KG1 (cell line): ENCODE results near the gene TRIM61.
"Not testable (repeated sequence)": the region's sequence is repeated elsewhere in the genome, so short reads cannot be mapped to it uniquely, and the experiment has no call there.

Source experiments
- DNase-seq: peaks from one replicate; lab custom pipeline; 2025; lab: John Stamatoyannopoulos, UW

The TRIM61 gene

DNA sequence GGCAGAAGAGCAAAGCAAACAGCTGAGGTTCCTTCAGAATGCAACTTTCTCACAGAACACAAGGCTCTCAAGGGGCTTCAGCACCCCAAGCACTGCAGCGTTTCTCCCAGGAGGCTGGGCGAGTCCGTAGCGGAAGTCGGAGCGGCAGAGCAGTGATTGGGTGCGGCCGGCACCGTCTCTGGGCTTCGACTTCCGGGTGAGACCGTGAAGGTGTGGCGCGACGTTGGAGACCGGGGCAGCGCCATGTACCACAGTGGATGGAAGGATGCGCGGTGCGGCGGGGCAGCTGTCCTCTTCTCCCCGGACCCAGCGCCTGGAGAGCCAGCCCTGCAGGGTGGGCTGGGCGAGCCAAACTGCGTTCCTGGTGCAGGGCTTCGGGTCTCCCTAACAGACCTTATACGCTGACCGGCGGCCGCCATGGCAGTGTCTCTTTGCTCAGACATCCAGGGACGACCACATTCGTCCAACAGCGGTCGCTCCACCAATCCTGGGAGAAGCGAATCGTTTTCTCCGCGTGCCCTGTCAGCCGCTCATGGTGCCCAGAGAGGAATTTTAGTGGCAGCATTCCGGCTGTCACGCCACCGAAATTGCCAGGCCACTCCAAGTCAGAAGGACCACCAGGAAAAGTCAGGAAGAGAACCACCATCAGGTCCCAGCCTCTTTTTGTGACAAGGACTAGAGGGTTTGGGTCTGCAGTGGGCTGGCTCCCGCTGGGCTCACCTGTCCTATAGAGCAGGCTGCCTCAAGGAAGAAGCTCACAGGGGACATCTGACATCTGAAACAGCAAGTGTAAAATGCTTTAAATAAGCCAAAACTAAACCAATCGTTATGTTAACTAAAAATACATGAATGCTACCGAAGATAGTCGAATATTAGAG lies 20.5 kb downstream of the TRIM61 start:
- DNase-seq, result no peak

DNA sequence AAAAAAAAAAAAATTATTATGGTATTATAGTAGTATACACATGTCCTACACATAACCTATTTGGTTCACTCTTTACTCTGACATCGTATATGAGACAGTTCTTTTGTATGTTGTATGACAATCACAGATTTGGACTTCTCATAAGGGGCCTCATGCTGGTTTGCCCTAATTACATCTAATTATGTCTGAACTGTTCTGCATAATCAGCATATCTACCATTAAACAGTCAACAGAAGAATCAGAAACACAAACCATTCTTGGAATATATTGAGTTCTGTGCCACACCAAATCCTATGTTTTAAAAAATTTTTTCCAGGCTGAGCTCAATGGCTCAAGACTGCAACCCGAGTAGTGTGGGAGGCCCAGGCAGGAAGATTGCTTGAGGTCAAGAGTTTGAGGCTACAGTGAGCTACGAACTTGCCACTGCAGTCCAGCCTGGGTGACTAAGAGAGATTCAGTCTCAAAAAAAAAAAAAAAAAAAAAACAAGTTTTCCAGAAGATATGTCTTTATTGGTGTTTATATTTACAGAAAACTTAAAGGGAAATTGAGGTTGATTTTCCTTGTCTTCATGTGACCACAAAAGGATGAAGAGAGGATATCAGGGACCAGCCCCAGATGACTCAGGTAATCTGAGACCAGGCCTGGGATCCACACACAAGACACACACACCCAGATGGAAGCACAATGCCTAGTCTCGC lies 22.2 kb downstream of the TRIM61 start:
- DNase-seq, result no peak

DNA sequence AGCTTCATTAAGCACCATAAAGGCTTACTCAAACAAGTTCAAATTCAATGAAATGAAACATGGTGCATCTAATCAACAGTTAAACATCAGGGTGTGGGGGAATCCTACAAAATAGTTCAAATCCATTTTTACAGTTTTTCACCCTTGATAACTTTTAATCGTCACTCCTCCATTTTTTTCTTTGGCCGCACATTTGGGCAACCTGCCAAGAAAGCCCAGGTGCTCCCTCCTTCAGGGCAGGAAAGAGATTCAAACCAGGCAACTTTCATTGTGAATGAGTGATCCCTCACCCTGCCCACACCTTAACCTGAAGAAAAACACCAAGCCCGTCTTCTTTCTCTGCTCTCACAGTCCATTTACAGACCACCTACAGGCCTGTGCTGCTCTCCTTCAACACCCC lies 24.9 kb downstream of the TRIM61 start:
- DNase-seq, result no peak

DNA sequence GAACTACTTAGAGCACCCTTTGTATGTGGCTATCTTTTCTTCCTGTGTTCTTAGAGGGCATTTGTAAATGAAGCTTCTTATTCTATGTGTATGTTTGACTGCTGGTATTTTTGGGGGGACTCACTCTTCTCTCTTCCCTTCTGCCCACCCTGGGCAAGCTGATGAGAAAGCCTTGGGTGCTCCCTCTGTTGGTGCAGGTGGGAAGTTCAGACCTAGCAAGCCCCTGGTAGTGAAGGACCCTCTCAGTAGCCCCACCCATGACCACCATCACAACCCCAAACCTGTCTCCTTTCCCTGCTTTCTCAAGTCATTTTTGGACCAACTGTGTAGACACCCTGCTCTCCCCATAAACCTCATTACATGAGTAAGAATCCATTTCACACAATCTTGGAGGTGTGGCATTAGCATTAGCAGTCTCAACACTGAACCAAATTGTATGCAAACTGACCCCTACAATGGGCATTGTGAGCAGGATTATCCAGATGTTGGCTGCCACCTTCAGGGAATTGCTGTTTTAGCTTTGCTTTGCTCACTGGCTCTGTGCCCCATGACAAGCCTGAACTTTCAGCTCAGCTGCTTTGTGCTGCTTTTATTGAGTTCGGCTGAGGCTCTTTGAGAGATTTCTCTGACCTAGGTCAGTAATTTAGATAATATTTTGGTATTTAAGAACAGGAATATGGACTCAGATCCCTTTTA lies 27.9 kb downstream of the TRIM61 start:
- DNase-seq, result no peak

DNA sequence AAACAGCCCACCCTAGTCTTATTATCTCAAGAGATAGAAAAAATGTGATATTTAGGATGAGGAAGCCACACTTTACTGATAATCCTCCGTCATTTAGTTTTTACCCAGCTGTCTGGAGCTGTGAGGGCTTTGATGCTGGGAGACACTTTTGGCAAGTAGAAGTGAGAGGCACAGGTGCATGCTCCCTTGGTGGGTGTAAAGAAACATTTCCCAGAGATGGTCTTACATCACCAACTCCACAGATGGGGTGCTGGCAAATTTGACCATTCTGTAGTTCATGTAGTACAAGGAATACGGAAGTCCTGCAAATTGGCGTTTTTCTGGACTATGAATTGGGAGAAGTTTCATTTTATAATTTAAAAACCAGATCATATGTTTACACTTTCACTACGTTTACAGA lies 28.5 kb downstream of the TRIM61 start:
- no peak for DNase-seq

DNA sequence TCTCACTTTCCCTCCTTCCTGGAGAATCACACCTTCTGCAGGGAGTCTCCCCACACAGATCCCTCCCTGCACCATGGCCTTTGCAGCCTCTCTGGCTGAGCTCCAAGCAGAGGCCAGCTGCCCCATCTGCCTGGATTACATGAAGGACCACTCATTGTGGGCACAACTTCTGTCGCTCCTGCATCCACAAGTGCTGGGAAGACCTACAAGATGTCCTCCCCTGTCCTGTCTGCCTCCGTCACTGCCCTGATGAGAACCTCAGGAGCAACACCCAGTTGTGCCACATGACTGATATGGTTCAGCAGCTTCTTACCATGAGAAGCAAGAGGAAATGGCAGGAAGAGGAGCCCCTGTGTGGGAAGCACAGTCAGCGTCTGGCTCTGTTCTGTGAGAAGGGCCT lies 29.5 kb downstream of the TRIM61 start:
- DNase-seq, result not testable (repeated sequence)

DNA sequence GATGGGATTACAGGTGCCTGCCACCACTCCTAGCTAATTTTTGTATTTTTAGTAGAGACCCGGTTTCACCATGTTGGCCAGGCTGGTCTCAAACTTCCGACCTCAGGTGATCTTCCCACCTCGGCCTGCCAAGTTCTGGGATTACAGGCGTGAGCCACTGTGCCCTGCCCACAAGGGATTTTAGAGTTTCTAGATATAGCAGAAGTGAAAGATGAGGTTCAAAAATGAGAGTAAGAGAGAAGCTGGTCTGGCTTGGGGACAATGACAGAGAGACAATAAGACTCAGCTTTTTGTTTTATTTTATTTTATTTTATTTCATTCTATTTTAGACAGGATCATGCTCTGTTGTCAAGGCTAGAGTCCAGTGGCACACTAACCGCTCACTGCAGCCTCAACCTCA lies 30.6 kb downstream of the TRIM61 start:
- DNase-seq, result no peak

DNA sequence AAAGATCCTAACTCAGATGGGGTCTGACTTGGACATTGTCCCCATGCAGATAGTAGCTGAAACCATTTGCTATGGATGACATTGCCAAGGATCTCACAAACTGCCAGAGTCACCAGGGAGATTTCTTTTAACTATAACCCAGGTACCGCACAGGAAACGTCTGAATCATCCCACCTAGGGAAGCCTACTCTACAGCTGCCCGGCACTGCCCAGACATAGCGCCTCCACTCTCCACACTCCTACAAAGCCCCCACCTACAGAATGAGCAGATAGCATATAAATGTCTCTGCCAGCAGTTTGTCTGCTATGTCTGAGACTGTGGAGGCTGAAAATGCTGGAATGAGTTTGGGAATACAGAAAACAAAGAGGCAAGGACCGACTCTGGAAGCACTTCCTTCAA lies 32.3 kb downstream of the TRIM61 start:
- DNase-seq, result no peak

DNA sequence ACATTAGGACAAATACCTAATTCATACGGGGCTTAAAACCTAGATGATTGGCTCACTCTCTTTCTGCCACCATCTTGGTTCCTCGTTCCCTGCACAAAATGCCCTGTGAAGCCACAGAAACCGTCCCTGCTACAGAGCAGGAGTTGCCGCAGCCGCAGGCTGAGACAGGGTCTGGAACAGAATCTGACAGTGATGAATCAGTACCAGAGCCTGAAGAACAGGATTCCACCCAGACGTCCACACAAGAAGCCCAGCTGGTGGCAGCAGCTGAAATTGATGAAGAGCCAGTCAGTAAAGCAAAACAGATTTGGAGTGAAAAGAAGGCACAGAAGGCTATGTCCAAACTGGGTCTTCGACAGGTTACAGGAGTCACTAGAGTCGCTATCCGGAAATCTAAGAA lies 34.3 kb downstream of the TRIM61 start:
- no peak for DNase-seq

DNA sequence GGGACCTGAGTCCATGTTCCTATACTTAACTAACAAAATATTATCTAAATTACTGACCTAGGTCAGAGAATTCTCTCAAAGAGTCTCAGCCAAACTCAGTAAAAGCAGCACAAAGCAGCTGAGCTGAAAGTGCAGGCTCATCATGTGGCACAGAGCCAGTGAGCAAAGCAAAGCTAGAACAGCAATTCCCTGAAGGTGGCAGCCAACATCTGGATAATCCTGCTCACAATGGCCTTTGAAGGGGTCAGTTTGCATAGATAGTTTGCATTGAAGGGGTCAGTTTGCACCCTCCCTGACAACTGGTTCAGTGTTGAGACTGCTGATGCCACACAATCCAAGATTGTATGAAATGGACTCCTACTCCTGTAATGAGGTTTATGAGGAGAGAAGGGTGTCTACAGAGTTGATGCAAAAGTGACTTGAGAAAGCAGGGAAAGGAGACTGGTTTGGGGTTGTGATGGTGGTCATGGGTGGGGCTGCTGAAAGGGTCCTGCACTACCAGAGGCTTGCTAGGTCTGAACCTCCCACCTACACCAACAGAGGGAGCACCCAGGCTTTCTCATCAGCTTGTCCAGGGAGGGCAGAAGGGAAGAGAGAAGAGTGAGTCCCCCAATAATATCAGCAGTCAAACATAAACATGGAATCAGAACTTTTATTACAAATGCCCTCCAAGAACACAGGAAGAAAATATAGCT lies 39.7 kb downstream of the TRIM61 start:
- no peak for DNase-seq

DNA sequence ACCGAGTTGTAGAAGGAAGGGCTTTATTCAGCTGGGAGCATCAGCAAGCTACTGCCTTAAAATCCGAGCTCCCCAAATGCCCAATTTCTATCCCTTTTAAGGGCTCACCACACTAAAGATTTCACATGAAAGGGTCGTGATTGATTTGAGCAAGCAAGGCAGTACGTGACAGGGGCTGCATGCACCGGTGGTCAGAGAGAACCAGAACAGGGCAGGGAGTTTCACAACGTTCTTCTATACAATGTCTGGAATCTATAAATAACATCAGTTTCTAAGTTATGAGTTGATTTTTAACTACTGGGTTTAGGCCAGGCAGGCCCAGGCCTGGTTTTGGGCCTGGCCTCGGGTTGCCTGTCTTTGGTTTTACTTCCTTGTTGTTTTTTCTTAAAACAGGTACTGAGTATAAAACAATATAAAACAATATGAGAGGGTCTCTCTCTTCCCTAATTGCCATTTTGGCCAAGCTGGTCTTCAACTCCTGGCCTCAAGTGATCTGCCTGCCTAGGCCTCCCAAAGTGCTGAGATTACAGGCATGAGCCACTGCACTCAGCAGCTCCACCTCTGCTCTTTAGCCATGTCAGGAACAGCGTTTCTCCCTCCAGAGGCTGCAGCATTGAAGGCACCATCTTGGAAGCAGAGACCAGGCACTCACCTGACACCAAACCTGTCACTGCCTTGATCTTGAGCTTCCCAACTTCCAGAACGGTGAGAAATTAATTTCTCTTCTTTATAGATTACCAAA lies 41.4 kb downstream of the TRIM61 start:
- not testable (repeated sequence) for DNase-seq

DNA sequence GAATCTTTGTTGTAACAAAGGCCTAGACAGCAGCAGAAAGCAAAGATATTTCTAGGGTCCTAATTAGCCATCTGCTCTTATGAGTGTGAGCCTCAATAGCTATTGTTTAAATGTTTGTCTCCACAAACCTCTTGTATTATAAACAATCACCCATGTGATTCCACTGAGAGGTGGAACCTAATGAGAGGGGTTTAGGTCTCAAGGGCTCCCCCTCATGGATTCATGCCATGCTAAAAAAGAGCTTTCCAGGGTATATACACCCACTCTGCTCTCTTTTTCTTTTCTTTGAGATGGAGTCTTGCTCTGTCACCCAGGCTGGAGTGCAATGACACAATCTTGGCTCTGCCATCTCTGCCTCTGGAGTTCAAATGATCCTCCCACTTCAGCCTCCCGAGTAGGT lies 42.1 kb downstream of the TRIM61 start:
- no peak for DNase-seq

DNA sequence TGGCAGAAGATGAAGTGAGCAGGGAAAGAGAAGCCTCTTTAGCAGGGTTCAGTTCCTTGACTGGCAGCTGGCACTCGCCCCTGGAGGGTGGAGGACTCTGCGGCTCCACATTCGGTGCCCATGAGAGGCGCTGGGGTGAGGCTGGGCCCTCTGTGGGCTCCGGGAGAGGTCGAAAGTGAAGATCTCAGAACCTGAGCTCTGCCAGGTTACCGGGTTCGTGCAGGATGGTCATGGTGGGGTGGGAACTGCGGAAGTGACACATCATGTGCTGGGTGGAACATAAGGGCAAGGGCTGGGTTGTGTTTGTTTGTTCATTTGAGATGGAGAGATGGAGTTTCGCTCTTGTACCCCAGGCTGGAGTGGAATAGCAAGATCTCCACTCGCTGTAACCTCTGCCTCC lies 44.2 kb downstream of the TRIM61 start:
- DNase-seq, result no peak

DNA sequence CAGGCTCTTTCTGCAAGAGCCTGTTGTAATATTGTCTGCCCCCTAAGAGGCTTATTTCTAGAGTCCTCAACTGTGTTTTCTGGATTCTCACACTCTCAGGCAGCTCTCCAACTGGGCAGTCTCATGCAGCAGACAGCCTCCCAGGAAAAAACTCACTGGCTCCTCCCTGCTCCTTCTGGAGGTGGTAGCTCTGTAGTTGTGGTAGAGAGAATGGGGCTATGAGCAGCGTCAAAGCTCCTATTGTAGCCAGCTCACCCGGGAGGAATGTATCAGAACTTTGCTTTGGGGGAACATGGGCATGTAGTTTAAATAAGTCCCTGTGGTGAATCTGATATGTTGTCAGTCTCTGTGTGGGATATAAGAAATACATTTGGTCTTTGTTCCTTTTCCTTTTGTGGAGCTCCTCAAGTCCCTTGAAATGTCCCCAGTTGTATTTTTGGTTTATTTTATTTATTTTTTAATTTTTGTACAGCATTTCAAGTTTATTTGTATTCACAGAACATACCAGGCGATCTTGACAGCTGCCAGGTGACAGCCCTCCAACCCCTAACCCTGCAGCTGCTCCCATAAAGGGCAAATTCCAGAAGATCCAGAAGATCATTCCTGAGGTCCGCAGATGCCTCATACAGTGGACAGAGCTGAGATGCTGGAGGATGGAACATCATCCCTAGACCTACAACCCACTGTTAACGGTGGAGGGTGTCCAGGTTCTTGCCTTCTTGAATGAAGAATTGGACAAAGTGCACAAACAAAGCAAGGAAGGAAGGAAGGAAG lies 45.7 kb downstream of the TRIM61 start:
- no peak for DNase-seq

DNA sequence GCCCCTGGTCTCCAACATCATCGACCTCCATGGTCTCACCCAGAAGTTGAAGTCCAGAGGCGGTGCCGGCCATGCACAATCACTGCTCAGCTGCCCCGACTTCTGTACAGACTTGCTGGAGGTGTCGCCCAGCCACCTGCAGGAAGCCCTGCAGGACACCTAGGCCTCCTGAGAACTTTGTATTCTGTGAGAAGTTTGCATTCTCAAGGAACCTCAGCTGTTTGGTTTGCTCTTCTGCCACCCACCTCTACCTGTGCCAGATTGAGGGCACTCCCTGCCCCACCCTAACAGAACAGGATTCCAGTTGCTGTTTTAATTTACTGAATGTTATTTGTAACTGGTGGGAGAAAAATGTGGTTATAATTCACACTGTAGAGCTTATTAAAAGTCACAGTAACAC lies 46.8 kb downstream of the TRIM61 start:
- DNase-seq, result no peak

DNA sequence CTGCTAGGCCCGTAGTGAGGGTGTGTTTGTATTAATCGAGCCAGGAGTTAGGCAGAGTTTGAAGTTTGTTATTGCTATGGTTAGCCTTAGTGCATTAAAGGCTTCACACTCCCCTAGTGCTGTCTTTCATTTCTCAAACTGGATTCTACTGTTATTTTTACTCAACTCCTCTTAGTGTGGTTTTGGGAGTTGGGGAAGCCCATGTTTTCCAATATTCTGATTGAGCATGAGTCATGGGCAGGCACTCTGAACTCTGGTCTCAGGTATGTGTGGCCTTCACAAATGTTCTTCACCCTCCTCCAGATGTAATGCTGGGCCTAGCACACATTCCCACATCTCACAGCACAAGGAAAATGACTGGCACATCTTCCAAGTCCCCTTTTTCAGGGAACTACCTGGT lies 50.4 kb downstream of the TRIM61 start:
- not testable (repeated sequence) for DNase-seq

DNA sequence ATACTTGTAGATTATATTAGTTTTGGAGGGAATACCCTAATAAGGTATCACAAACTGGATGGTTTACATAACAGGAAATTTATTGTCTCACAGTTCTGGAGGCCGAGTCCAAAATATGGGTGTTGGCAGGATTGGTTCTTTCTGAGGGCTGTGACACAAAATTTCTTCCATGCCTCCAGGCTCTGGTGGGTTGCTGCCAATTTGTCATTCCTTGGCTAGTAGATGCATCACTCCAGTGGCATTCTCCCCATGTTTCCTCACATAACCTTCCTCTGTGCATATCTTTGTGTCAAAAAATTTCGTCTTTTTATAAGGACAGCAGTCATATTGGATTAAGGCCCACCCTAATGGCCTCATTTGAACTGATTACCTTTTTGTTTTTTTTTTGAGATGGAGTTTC lies 51.2 kb downstream of the TRIM61 start:
- DNase-seq, result no peak

DNA sequence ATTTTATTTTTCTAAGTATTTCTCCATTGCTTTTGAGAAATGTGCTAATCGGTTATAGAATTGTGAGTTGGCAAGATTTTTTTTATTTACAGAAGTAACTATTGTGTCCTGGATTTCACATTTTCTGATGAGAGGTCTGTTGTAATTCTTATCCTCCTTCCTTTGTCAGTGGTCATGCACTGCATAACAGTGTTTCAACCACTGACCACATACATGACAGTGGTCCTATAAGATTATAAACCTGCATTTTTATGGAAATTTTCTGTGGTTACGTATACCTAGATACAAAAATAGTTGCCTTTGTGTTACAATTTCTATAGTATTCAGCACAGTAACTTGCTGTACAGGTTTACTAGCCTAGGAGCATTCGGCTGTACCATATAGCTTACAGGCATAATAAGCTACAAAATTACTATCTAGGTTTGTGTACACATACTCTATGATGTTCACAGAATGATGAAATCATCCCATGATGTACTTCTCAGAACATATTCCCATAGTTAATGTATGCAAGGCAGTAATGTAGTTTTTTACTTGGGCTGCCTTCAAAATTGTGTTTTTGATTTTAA lies 52.7 kb downstream of the TRIM61 start:
- DNase-seq, result no peak

DNA sequence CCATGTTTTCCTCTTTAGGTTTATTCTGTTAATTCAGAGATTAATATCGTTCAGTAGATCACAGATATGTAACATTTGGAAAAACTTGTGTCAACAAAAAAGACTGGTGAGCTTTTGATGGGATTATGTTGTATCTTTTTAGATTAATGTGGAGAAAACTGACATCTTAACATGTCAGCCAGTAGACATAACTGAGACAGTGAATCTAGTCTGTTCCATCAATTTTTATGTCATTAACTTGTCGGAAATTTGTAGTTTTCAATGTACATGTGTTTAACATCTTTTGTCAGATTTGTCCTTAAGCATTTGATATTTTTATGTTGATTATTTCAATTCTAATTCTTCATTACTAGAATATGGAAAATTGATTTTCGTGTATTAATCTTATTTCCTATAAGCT lies 58.5 kb downstream of the TRIM61 start:
- DNase-seq, result no peak
